ENCODE measurements around the gene IER5.

The IER5 gene

DNA sequence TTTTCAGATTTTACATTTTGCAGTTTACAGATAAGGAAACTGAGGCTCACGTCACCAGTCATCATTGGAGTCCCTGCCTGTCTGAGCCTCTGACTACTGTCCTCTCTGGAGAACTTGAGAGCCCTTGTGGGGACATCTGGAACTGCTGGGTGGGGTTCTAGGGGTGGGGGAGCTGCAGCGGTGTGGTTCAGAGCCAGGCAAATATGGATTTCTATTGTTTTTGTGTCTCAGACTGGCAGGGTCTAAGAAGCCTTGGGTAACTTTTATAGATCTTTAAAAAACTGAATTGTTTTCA is 46.9 kb downstream of the IER5 start:
- ATAC-seq = peak; percentile 56

GRCh38 chr1:181135815-181136737 is 47.6 kb downstream of the IER5 start:
- ATAC-seq = peak; percentile 82
- TF ChIP-seq ZNF70 (CRISPR knock-in tag; IDR thresholded peaks at IDR 0.05) (no peak), RARB (CRISPR knock-in tag; IDR thresholded peaks at IDR 0.05) (peak; percentile 28; the same call in 1 of the 2 replicates)

More for the DNA sequence above, 46.9 kb downstream of the IER5 start:
- TF ChIP-seq ZFP30 (CRISPR knock-in tag; IDR thresholded peaks at IDR 0.05) (no peak), GLIS3 (CRISPR knock-in tag; IDR thresholded peaks at IDR 0.05) (no peak), ZC3H10 (CRISPR knock-in tag; IDR thresholded peaks at IDR 0.05) (no peak), SNAI2 (CRISPR knock-in tag; IDR thresholded peaks at IDR 0.05) (no peak), ZNF8 (CRISPR knock-in tag; IDR thresholded peaks at IDR 0.05) (no peak), PPARA (CRISPR knock-in tag; IDR thresholded peaks at IDR 0.05; ENCODE audit: borderline replicate concordance) (no peak), ZNF565 (CRISPR knock-in tag; conservative IDR thresholded peaks at IDR 0.05; ENCODE audit: low read depth) (no peak), BACH2 (CRISPR knock-in tag; IDR thresholded peaks at IDR 0.05; ENCODE audit: borderline replicate concordance) (no peak)
- TF ChIP-seq, protein P1, sequence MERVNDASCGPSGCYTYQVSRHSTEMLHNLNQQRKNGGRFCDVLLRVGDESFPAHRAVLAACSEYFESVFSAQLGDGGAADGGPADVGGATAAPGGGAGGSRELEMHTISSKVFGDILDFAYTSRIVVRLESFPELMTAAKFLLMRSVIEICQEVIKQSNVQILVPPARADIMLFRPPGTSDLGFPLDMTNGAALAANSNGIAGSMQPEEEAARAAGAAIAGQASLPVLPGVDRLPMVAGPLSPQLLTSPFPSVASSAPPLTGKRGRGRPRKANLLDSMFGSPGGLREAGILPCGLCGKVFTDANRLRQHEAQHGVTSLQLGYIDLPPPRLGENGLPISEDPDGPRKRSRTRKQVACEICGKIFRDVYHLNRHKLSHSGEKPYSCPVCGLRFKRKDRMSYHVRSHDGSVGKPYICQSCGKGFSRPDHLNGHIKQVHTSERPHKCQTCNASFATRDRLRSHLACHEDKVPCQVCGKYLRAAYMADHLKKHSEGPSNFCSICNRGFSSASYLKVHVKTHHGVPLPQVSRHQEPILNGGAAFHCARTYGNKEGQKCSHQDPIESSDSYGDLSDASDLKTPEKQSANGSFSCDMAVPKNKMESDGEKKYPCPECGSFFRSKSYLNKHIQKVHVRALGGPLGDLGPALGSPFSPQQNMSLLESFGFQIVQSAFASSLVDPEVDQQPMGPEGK (CRISPR knock-in tag; IDR thresholded peaks at IDR 0.05; ENCODE audit: borderline replicate concordance) = no peak
- TF ChIP-seq, protein P2, sequence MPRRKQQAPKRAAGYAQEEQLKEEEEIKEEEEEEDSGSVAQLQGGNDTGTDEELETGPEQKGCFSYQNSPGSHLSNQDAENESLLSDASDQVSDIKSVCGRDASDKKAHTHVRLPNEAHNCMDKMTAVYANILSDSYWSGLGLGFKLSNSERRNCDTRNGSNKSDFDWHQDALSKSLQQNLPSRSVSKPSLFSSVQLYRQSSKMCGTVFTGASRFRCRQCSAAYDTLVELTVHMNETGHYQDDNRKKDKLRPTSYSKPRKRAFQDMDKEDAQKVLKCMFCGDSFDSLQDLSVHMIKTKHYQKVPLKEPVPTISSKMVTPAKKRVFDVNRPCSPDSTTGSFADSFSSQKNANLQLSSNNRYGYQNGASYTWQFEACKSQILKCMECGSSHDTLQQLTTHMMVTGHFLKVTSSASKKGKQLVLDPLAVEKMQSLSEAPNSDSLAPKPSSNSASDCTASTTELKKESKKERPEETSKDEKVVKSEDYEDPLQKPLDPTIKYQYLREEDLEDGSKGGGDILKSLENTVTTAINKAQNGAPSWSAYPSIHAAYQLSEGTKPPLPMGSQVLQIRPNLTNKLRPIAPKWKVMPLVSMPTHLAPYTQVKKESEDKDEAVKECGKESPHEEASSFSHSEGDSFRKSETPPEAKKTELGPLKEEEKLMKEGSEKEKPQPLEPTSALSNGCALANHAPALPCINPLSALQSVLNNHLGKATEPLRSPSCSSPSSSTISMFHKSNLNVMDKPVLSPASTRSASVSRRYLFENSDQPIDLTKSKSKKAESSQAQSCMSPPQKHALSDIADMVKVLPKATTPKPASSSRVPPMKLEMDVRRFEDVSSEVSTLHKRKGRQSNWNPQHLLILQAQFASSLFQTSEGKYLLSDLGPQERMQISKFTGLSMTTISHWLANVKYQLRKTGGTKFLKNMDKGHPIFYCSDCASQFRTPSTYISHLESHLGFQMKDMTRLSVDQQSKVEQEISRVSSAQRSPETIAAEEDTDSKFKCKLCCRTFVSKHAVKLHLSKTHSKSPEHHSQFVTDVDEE (CRISPR knock-in tag; IDR thresholded peaks at IDR 0.05) = no peak

DNA sequence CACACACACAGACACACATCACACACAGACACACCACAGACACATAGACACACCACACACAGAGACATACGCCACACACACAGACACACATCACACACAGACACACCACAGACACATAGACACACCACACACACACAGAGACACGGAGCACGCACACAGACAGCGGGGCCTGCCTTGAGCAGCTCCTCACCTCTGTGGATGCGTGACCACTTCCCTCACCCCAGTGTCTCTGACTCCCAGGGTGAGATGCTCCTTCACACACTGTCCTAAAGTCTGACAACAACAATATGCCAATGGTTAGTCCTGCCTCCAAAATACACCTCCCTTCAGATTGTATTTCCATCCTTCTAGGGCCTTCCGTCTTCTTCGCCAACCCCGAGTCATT is 48.2 kb downstream of the IER5 start:
- TF ChIP-seq, protein P3, sequence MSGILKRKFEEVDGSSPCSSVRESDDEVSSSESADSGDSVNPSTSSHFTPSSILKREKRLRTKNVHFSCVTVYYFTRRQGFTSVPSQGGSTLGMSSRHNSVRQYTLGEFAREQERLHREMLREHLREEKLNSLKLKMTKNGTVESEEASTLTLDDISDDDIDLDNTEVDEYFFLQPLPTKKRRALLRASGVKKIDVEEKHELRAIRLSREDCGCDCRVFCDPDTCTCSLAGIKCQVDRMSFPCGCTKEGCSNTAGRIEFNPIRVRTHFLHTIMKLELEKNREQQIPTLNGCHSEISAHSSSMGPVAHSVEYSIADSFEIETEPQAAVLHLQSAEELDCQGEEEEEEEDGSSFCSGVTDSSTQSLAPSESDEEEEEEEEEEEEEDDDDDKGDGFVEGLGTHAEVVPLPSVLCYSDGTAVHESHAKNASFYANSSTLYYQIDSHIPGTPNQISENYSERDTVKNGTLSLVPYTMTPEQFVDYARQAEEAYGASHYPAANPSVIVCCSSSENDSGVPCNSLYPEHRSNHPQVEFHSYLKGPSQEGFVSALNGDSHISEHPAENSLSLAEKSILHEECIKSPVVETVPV (CRISPR knock-in tag; IDR thresholded peaks at IDR 0.05) = no peak
- no peak for ATAC-seq

DNA sequence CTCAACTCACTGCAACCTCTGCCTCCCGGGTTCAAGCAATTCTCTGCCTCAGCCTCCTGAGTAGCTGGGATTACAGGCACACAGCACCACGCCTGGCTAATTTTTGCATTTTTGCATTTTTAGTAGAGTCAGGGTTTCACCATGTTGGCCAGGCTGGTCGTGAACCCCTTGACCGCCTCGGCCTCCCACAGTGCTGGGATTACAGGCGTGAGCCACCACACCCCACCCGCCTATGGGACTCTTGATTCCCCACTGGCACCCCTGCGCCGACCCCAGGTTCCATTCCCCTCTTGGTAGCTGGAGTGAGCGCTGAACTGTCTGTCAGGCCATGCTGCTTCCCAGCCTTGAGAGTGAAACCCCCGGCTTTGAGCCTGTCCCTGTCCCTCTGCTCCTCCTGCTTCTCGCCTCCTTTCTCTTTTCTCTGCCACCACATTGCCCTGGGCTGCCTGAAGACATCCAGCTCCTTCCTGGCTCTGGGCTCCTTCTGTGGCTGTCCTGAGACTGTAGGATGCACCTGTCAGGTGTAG is 48.8 kb downstream of the IER5 start:
- no peak for ATAC-seq
- TF ChIP-seq ZFP3 (CRISPR knock-in tag; IDR thresholded peaks at IDR 0.05) (no peak), ZC3H10 (CRISPR knock-in tag; IDR thresholded peaks at IDR 0.05) (no peak), POU6F1 (CRISPR knock-in tag; IDR thresholded peaks at IDR 0.05; ENCODE audit: borderline replicate concordance, low read depth) (no peak), GLIS3 (CRISPR knock-in tag; IDR thresholded peaks at IDR 0.05) (no peak), RARB (CRISPR knock-in tag; IDR thresholded peaks at IDR 0.05) (no peak), ESRRG (CRISPR knock-in tag; IDR thresholded peaks at IDR 0.05) (no peak), CSDC2 (CRISPR knock-in tag; IDR thresholded peaks at IDR 0.05) (no peak), PPARA (CRISPR knock-in tag; IDR thresholded peaks at IDR 0.05; ENCODE audit: borderline replicate concordance) (no peak), ZNF8 (CRISPR knock-in tag; IDR thresholded peaks at IDR 0.05) (no peak), ZNF565 (CRISPR knock-in tag; conservative IDR thresholded peaks at IDR 0.05; ENCODE audit: low read depth) (no peak), ZNF70 (CRISPR knock-in tag; IDR thresholded peaks at IDR 0.05) (no peak), ZFP30 (CRISPR knock-in tag; IDR thresholded peaks at IDR 0.05) (no peak), BACH2 (CRISPR knock-in tag; IDR thresholded peaks at IDR 0.05; ENCODE audit: borderline replicate concordance) (no peak)
- TF ChIP-seq, protein P3 (CRISPR knock-in tag; IDR thresholded peaks at IDR 0.05) = no peak
- TF ChIP-seq, protein P1 (CRISPR knock-in tag; IDR thresholded peaks at IDR 0.05; ENCODE audit: borderline replicate concordance) = no peak
- TF ChIP-seq, protein P4, sequence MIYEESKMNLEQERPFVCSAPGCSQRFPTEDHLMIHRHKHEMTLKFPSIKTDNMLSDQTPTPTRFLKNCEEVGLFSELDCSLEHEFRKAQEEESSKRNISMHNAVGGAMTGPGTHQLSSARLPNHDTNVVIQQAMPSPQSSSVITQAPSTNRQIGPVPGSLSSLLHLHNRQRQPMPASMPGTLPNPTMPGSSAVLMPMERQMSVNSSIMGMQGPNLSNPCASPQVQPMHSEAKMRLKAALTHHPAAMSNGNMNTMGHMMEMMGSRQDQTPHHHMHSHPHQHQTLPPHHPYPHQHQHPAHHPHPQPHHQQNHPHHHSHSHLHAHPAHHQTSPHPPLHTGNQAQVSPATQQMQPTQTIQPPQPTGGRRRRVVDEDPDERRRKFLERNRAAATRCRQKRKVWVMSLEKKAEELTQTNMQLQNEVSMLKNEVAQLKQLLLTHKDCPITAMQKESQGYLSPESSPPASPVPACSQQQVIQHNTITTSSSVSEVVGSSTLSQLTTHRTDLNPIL (CRISPR knock-in tag; IDR thresholded peaks at IDR 0.05; ENCODE audit: low read depth) = no peak

All from SK-N-SH treated with all-trans-retinoic acid at 6 μM for 48 hours (cell line).